Heart left ventricle (tissue), 16 donors: ENCODE measurements around the gene CCNT1. TPM values are rescaled to one million over a fixed set of nuclear protein-coding genes. Genes with fewer than 3 reads are reported as not detected.

ENCODE experiments used
- ATAC-seq, 4 donors: fragments of 200-7000 bp; cut with Tn5 transposase; one replicate each; pipeline ENCODE4 v1.9.1; 2020 to 2022; ENCODE audit warnings: moderate library complexity in 4 of 4, mild to moderate bottlenecking in 3 of 4, moderate number of reproducible peaks in 1 of 4
- DNase-seq, 5 donors: peaks; one replicate each; pipeline ENCODE4 v3.0.0-alpha.2; 2020
- H3K27ac ChIP-seq, 12 donors: fragments of 200-600 bp; sonication (generic) in 4 of 12; one replicate each; pipeline versions ENCODE4 v1.5.0 to v1.8.0; 2016 to 2022; ENCODE audit warnings: mild to moderate bottlenecking in 2 of 12
- H3K27me3 ChIP-seq, 9 donors: fragments of 200-600 bp; sonication (generic) in 2 of 9; one replicate each; pipeline versions ENCODE4 v1.5.1 to v1.8.0; 2016 to 2022; ENCODE audit warnings: mild to moderate bottlenecking in 3 of 9
- H3K36me3 ChIP-seq, 9 donors: fragments of 200-600 bp; sonication (generic) in 2 of 9; one replicate each; pipeline versions ENCODE4 v1.5.0 to v1.8.0; 2018 to 2022; ENCODE audit warnings: mild to moderate bottlenecking in 2 of 9
- H3K4me1 ChIP-seq, 12 donors: fragments of 200-600 bp; sonication (generic) in 4 of 12; one replicate each; pipeline versions ENCODE4 v1.5.0 to v1.8.0; 2016 to 2022; ENCODE audit warnings: mild to moderate bottlenecking in 3 of 12
- H3K4me3 ChIP-seq, 12 donors: fragments of 200-600 bp; sonication (generic) in 4 of 12; one replicate each; pipeline versions ENCODE4 v1.5.0 to v1.8.0; 2017 to 2022; ENCODE audit warnings: mild to moderate bottlenecking in 9 of 12, moderate library complexity in 4 of 12
- H3K9me3 ChIP-seq, 12 donors: fragments of 200-600 bp; sonication (generic) in 4 of 12; one replicate each; pipeline versions ENCODE4 v1.5.0 to v1.8.0; 2016 to 2022; ENCODE audit warnings: mild to moderate bottlenecking in 1 of 12
- CTCF ChIP-seq, 12 donors: fragments of 200-600 bp; sonication (generic) in 4 of 12; IDR thresholded peaks; one replicate each; pipeline versions ENCODE4 v1.5.0 to v1.8.0; 2018 to 2022; ENCODE audit warnings: antibody characterized with exemption in 12 of 12, mild to moderate bottlenecking in 5 of 12
- POLR2A ChIP-seq, 2 donors: fragments of 450-650 bp; IDR thresholded peaks; one replicate each; pipeline ENCODE4 v1.6.1; 2017; ENCODE audit warnings: antibody characterized with exemption in 2 of 2, mild to moderate bottlenecking in 2 of 2, moderate library complexity in 2 of 2
- WGBS, 4 donors: extraction: QIAGEN DNeasy Blood & Tissue Kit in 2 of 4; methylation state at CpG; one replicate each; pipeline versions ENCODE4 v1.1.5 to v1.1.7; 2013 to 2018; 5-methylcytosine and 5-hydroxymethylcytosine counted together
- intact Hi-C, 10 donors: fragments of 100-400 bp; cut with DNase I; formaldehyde crosslinking; loops; one replicate each; pipeline versions ENCODE4 v1.11.1 to v1.14.2; 2022
- polyA plus RNA-seq, 2 donors: library from polyadenylated mRNA; stranded (reverse); fragments of 200-250 nt; gene quantifications; one replicate each; pipeline ENCODE4 v1.2.3, GENCODE V29; 2013
- total RNA-seq, 9 donors: library from RNA; depleted of rRNA in 2 of 9; stranded (reverse); fragments of >200 nt in 2 of 9; fragmentation: NEBNext Ultra II Directional in 3 of 9; extraction: Animal tissue kit (Norgen Biotek cat#: 25700) in 3 of 9; gene quantifications; one replicate each; pipeline versions ENCODE4 v1.1.0 to v1.2.4, GENCODE V29; 2016 to 2023
- donor health status: ischemic (EF 13 %, LVEDD 7.1; RV severe dilation, severe dysfunction).
- donor health status: healthy with polysubstance abuse.
- donor health status: DM: no; HTN: yes; CAD: no.
- donor health status: DM: no; HTN: no; CAD: no.
- donor health status: ischemic (EF 25% LVEDD 6.9; RV normal size, moderate dysfunction).
- donor health status: ischemic (EF 25% LVEDD 5.7; RV mildly dilated, moderate dysfunction).
- donor health status: healthy.
- donor health status: DM: yes; HTN: yes; CAD: no.
- donor health status: ischemic (EF 35%, LVEDD 5.7; RV mildly dilated, moderate dysfunction).
- donor health status: nonischemic (EF 11% LVEDD 7.7; RV severe dilation, severe dysfunction).
- donor health status: DM: yes; HTN: yes; CAD: no.
- donor health status: PGD.
- donor health status: ischemic (EF 29% LVEDD 5.4; RV normal size, mild dysfunction).
- donor health status: nonischemic (EF 23%, LVEDD 6.1; RV moderate dilation, normal function).

Gene CCNT1
- total and polyA plus RNA-seq, 11 donors, result 2.4 to 29.7 (median 16.6) TPM

DNA sequence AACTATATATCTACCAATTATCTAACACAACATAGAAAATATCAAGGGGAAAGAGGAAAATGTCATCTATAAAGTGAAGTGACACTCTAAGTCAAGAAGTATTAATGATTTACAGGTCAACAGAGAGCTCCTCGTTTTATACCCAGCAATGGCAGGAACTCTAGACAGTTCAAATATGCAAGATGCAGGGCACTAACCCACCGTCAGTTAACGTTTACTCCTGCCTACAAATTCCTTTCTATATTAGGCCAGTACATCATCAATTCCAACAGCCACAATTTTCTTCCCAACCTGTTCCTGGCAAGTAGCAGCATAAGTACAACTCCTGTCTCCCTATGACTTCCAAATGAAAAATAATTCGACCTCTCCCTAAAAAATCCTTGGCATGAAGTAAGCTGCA, 25.5 kb downstream of the CCNT1 start:
- H3K36me3 ChIP-seq, result peaks cover 0 to 85% (median 65%) of the 10 kb centered on the region in 9 donors
- H3K4me1 ChIP-seq, result peaks cover 0 to 29% (median 14%) of the 10 kb centered on the region in 12 donors
- intact Hi-C loops, result no loop called here
- DNase-seq, result no peak
- ATAC-seq, result peak in 3 of 4 donors; percentile 49 to 59 (median 51)
- H3K9me3 ChIP-seq, result no peaks in the 10 kb centered on the region
- TF ChIP-seq POLR2A (IDR thresholded peaks at IDR 0.05), result no peak
- TF ChIP-seq CTCF (IDR thresholded peaks at IDR 0.05), result no peak
- 45 to 53% (median 52%) methylated on average over 4 of the region's 4 CpGs for WGBS, 4 donors
- H3K27me3 ChIP-seq, result no peaks in the 10 kb centered on the region
- H3K27ac ChIP-seq, result peak overlapping the region in 7 of 12 donors; percentile 2 to 46 (median 31)
- no peak overlapping the region for H3K4me3 ChIP-seq

GRCh38 chr12:48690436-48690835, 26.1 kb downstream of the CCNT1 start:
- Histone ChIP-seq H3K4me3 (no peak overlapping the region), H3K27ac (peak overlapping the region in 4 of 12 donors; percentile 28 to 46 (median 39)), H3K36me3 (peaks cover 0 to 80% (median 60%) of the 10 kb centered on the region in 9 donors), H3K9me3 (no peaks in the 10 kb centered on the region), H3K27me3 (no peaks in the 10 kb centered on the region), H3K4me1 (peaks cover 0 to 29% (median 14%) of the 10 kb centered on the region in 12 donors)
- peak in 1 of 4 donors; percentile 12 for ATAC-seq
- TF ChIP-seq CTCF (IDR thresholded peaks at IDR 0.05), result no peak
- no peak for TF ChIP-seq POLR2A (IDR thresholded peaks at IDR 0.05)
- intact Hi-C loops, result no loop called here
- DNase-seq, result no peak
- 46 to 66% (median 62%) methylated on average over 4 of the region's 4 CpGs for WGBS, 4 donors

GRCh38 chr12:48688836-48689235, 27.7 kb downstream of the CCNT1 start:
- no peak for TF ChIP-seq CTCF (IDR thresholded peaks at IDR 0.05)
- no peak for ATAC-seq
- 59 to 67% (median 63%) methylated on average over 1 of the region's 1 CpG for WGBS, 4 donors
- Histone ChIP-seq H3K9me3 (no peaks in the 10 kb centered on the region), H3K36me3 (peaks cover 0 to 64% (median 44%) of the 10 kb centered on the region in 9 donors), H3K4me3 (no peak overlapping the region), H3K27ac (no peak overlapping the region), H3K4me1 (peaks cover 0 to 29% (median 14%) of the 10 kb centered on the region in 12 donors), H3K27me3 (no peaks in the 10 kb centered on the region)
- no peak for DNase-seq
- intact Hi-C loops, result no loop called here

DNA sequence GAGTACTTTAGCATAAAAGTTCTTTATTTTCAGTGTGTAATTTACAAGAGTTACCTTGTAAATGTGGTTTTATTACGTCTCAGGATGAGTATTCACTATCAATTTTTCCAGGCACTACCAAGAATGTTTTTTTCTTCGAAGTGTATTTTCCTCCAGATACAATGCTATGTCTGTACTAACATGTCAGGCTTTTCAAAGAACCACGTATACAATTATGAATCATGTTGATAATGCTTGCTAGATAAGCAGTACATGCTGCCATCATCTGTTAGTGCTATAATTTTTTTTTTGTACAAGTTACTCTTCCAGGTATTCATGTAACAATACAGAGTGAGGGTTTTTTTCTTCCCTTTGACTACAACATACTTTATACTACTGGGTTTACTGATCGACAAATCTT, 28.9 kb downstream of the CCNT1 start:
- H3K36me3 ChIP-seq, result peaks cover 0 to 51% (median 31%) of the 10 kb centered on the region in 9 donors
- intact Hi-C loops, result no loop called here
- whole genome bisulfite sequencing, 4 donors, result 79 to 89% (median 87%) methylated on average over 4 of the region's 4 CpGs
- ATAC-seq (no peak), DNase-seq (no peak)
- H3K27ac ChIP-seq, result no peak overlapping the region
- no peaks in the 10 kb centered on the region for H3K9me3 ChIP-seq
- no peak for TF ChIP-seq CTCF (IDR thresholded peaks at IDR 0.05)
- no peak for TF ChIP-seq POLR2A (IDR thresholded peaks at IDR 0.05)
- peaks cover 0 to 31% (median 18%) of the 10 kb centered on the region in 12 donors for H3K4me1 ChIP-seq
- no peak overlapping the region for H3K4me3 ChIP-seq
- H3K27me3 ChIP-seq, result no peaks in the 10 kb centered on the region
